ENCODE results near the gene SERGEF. TPM values are rescaled to one million over a fixed set of nuclear protein-coding genes. Genes with fewer than 3 reads are reported as not detected.

SERGEF gene
- total RNA-seq, 1 experiment from 2014 or later: 26.1 TPM

- no peaks in the 10 kb centered on the region for H3K36me3 Mint-ChIP-seq (ENCODE audit: insufficient read depth, unreplicated experiment)
- no peak overlapping the region for H3K27ac Mint-ChIP-seq (ENCODE audit: low read depth, unreplicated experiment)
- ChIA-PET CTCF (interaction anchor here (0.7 to 3.2 kb wide), 6 partner anchors 10 to 225 kb away, joined by 3 to 17 read pairs (median 4); no protein-coding TSS in a partner anchor), POLR2A (no interaction called here)
- intact Hi-C loops (cut with micrococcal nuclease): no loop called here
- H3K4me1 Mint-ChIP-seq (ENCODE audit: insufficient read depth, unreplicated experiment): peaks cover 6% of the 10 kb centered on the region
- TF ChIP-seq, protein P1, sequence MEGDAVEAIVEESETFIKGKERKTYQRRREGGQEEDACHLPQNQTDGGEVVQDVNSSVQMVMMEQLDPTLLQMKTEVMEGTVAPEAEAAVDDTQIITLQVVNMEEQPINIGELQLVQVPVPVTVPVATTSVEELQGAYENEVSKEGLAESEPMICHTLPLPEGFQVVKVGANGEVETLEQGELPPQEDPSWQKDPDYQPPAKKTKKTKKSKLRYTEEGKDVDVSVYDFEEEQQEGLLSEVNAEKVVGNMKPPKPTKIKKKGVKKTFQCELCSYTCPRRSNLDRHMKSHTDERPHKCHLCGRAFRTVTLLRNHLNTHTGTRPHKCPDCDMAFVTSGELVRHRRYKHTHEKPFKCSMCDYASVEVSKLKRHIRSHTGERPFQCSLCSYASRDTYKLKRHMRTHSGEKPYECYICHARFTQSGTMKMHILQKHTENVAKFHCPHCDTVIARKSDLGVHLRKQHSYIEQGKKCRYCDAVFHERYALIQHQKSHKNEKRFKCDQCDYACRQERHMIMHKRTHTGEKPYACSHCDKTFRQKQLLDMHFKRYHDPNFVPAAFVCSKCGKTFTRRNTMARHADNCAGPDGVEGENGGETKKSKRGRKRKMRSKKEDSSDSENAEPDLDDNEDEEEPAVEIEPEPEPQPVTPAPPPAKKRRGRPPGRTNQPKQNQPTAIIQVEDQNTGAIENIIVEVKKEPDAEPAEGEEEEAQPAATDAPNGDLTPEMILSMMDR (IDR thresholded peaks at IDR 0.05; ENCODE audit: unreplicated experiment): no peak
- no peak overlapping the region for H3K4me3 Mint-ChIP-seq (ENCODE audit: unreplicated experiment)
- DNase-seq (ENCODE audit: unreplicated experiment): no peak
- no peaks in the 10 kb centered on the region for H3K9me3 Mint-ChIP-seq (ENCODE audit: unreplicated experiment)
- peaks cover 22% of the 10 kb centered on the region for H3K27me3 Mint-ChIP-seq (ENCODE audit: insufficient read depth, unreplicated experiment)
- no TSS peak for BruUV-seq (replicated peaks)
Observed at GRCh38 chr11:17748044-17748443, 264.8 kb downstream of the SERGEF start.

DNA sequence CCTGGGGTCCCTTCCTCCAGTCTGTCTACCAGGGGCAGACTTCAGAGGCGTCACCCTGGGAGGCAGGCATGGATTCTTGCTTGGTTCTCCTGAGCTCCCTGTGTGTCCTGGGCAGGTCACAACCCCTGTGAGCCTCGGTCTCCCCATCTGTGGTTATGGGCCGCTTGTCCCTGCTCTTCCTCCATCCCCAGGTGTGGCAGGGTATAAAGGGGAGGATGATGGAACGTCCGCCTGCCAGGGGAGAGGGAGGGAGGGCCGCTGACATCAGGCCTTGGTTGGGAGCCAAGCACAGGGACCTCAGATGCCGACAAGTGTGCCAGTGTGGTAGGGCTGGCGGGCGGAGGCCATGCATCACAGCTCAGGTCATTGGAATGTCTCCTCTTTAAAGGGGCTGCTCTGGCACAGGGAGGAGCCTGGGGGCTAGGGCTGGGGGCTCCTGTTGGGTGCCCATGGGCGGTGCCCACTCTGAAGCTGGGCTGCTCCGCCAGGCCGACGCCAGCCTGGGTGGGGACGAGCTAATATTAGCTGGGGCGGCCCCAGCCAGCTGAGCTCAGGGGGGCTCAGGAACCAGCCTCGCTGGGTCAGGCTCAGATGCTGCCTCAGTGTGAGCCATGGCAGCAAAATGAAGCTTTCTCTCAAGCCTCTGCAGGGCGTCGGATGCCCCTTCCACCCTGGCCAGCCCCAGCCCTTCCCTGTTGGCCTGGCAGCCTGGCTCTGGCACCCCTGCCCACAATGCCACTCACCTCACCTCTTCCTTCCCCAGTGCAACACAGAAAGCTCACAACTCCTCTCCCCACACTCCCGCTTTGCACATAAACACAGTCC is 265.5 kb downstream of the SERGEF start:
- H3K27me3 Mint-ChIP-seq (ENCODE audit: insufficient read depth, unreplicated experiment): peaks cover 18% of the 10 kb centered on the region
- POLR2A ChIA-PET: no interaction called here
- H3K9me3 Mint-ChIP-seq (ENCODE audit: unreplicated experiment): no peaks in the 10 kb centered on the region
- BruUV-seq (replicated peaks): no TSS peak
- CTCF ChIA-PET: interaction anchor here (0.7 to 3.2 kb wide), 8 partner anchors 11 to 233 kb away, joined by 3 to 17 read pairs (median 3); no protein-coding TSS in a partner anchor
- TF ChIP-seq, protein P1 (IDR thresholded peaks at IDR 0.05; ENCODE audit: unreplicated experiment): no peak
- peaks cover 6% of the 10 kb centered on the region for H3K4me1 Mint-ChIP-seq (ENCODE audit: insufficient read depth, unreplicated experiment)
- intact Hi-C loops (cut with micrococcal nuclease): no loop called here
- H3K4me3 Mint-ChIP-seq (ENCODE audit: unreplicated experiment): no peak overlapping the region
- H3K27ac Mint-ChIP-seq (ENCODE audit: low read depth, unreplicated experiment): no peak overlapping the region
- no peak for DNase-seq (ENCODE audit: unreplicated experiment)
- H3K36me3 Mint-ChIP-seq (ENCODE audit: insufficient read depth, unreplicated experiment): no peaks in the 10 kb centered on the region

DNA sequence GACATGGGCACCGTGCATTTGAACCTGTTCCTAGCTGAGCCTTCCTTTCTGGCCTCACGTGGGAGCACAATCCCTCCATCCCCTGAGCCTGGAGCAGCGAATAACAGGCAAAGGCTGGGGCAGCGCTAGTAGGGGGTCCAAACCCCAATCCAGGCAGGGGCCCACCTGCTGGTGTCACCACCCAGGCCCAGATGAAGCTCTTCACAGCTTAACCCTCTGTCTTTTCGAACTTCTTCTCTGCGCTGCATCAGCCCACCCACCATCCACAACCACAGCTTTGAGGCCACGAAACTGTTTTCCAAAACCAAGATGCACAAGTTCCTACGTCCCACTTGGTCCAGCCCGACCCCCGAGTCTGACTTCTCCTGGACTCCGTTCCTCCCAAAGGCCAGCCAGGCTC is 266.8 kb downstream of the SERGEF start:
- TF ChIP-seq, protein P1 (IDR thresholded peaks at IDR 0.05; ENCODE audit: unreplicated experiment): no peak
- no peaks in the 10 kb centered on the region for H3K9me3 Mint-ChIP-seq (ENCODE audit: unreplicated experiment)
- CTCF ChIA-PET: interaction anchor here (0.6 to 3.2 kb wide), 5 partner anchors 15 to 232 kb away, joined by 3 to 17 read pairs (median 3); no protein-coding TSS in a partner anchor
- peaks cover 6% of the 10 kb centered on the region for H3K4me1 Mint-ChIP-seq (ENCODE audit: insufficient read depth, unreplicated experiment)
- H3K27me3 Mint-ChIP-seq (ENCODE audit: insufficient read depth, unreplicated experiment): peaks cover 6% of the 10 kb centered on the region
- H3K36me3 Mint-ChIP-seq (ENCODE audit: insufficient read depth, unreplicated experiment): no peaks in the 10 kb centered on the region
- intact Hi-C loops (cut with micrococcal nuclease): no loop called here
- POLR2A ChIA-PET: no interaction called here
- DNase-seq (ENCODE audit: unreplicated experiment): no peak
- no peak overlapping the region for H3K27ac Mint-ChIP-seq (ENCODE audit: low read depth, unreplicated experiment)
- H3K4me3 Mint-ChIP-seq (ENCODE audit: unreplicated experiment): no peak overlapping the region
- no TSS peak for BruUV-seq (replicated peaks)

GRCh38 chr11:17745023-17745772 is 267.6 kb downstream of the SERGEF start:
- Mint-ChIP-seq H3K27me3 (ENCODE audit: insufficient read depth, unreplicated experiment) (no peaks in the 10 kb centered on the region), H3K4me3 (ENCODE audit: unreplicated experiment) (no peak overlapping the region), H3K9me3 (ENCODE audit: unreplicated experiment) (no peaks in the 10 kb centered on the region), H3K27ac (ENCODE audit: low read depth, unreplicated experiment) (no peak overlapping the region), H3K36me3 (ENCODE audit: insufficient read depth, unreplicated experiment) (no peaks in the 10 kb centered on the region), H3K4me1 (ENCODE audit: insufficient read depth, unreplicated experiment) (peaks cover 6% of the 10 kb centered on the region)
- ChIA-PET POLR2A (interaction anchor here (0.8 kb wide), 1 partner anchor 12 kb away, joined by 3 read pairs; no protein-coding TSS in a partner anchor), CTCF (interaction anchor here (0.6 to 3.2 kb wide), 4 partner anchors 14 to 233 kb away, joined by 3 to 17 read pairs (median 4); no protein-coding TSS in a partner anchor)
- intact Hi-C loops (cut with micrococcal nuclease): no loop called here
- no peak for DNase-seq (ENCODE audit: unreplicated experiment)
- no TSS peak for BruUV-seq (replicated peaks)
- TF ChIP-seq, protein P1 (IDR thresholded peaks at IDR 0.05; ENCODE audit: unreplicated experiment): no peak
